Measurements from ENCODE around the gene GPX5.
A peak's percentile ranks its signal among the peaks of the same experiment; 100 is the strongest.
"Not testable (repeated sequence)": the region's sequence is repeated elsewhere in the genome, so short reads cannot be mapped to it uniquely, and the experiment has no call there.

The GPX5 gene, protein sequence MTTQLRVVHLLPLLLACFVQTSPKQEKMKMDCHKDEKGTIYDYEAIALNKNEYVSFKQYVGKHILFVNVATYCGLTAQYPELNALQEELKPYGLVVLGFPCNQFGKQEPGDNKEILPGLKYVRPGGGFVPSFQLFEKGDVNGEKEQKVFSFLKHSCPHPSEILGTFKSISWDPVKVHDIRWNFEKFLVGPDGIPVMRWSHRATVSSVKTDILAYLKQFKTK

DNA sequence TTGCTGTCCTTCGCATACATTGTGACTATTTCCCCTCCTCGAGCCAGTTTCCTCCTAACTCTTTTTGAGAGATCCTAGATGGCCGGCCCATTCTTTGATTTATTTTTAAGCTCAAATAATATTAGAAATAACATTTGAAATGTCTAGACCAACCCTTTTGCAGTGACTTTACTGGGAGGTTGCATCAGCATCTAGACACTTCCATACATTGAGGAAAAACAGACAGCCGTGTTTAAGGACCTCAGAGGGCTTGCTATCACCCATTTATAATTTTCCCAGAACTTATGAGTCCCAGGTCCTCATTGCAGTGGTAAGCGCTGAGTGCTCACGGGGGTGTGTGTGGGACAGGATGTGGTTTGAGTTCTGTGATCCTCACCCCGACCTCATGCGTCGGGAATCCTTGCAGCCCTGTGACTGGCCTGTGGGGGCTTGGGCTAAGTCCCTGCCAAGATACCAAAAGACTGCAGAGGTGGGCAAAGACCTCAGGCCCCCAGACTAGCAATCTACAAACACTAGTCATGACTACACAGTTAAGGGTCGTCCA is at the start of gene GPX5:
Gene GPX5, plus strand, starts transcription at position 386 of the 544 bp plus-strand sequence. Its CDS starts 133 bp downstream, at position 519.
- no peak for DNase-seq (ENCODE audit: low read depth)

DNA sequence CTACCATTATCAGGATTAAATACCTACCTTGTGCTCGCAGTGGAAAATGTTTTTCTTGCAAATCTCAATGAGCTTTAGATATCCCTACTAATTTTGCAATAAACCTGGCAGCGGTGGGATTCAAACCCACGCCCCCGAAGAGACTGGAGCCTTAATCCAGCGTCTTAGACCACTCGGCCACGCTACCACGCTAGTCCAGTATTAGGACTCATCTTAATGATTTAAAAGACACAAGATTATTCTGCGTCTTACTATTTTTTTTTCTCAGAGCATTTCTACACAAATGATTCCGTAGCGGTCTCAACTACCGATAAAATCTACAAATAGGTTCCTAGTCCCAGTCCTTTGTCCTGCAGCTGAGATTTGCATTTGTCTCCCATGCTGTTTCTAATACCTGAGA is 47.2 kb upstream of the GPX5 start:
- no peak for DNase-seq (ENCODE audit: low read depth)

DNA sequence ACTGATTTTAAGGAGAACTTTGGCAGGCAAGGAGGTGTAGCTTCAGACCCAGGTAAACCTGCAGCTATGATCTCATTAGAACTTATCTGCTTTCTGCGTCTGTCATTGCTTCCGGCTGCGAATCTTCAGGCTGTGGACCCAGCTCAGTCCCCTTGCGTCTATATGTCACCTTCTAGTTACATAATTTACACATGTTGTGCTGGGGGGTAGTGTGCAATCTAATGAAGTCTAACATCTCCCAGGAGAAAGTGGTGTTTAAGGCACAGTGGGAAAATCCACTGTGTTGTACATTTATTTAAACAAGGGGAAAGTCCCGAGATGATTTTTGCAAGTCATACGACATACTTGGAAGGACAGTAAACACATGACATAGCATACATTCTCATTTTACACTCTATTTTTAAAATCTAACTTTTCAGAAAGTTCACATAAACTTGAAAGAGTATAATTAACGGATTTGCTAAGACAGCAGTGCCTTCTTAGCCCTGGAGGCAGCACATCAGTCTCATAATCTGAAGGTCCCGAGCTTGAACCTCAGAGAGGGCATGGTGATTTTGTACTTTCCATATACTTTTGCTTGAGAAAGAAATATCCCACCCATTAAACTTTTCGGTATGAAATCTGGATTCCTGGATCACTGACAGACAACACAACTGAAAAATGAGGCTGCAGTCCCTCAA is 45.3 kb upstream of the GPX5 start:
- DNase-seq (ENCODE audit: low read depth), result no peak

DNA sequence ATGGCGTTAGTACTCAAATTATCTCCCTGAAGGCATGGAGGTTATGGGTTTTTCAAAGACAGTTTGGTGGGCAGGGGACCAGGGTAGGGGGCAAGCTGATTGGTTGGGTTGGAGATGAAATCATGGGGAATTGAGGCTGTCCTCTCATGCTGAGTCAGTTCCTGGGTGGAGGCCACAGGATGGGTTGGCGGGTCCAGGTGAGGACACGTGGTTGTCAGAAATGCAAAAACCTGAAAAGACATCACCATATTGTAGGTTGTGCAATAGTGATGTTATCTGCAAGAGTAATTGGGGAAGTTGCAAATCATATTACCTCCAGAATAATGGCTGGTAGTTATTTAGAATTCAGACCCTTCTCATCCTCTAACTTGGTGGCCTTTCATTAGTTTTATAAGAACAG is 40.2 kb upstream of the GPX5 start:
- DNase-seq (ENCODE audit: low read depth), result no peak

DNA sequence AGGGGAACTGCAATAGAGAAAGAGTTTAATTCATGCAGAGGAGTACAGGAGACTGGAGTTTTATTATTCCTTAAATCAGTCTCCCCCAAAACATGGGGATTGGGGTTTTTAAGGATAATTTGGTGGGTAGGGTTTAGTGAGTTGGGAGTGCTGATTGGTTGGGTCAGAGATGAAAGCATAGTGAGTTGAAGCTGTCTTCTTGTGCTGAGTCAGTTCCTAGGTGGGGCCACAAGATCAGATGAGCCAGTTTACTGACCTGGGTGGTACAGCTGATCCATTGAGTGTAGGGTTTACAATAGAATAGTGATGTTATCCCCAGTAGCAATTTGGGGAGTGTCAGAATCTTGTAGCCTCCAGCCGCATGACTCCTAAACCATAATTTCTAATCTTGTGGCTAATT is 39.1 kb upstream of the GPX5 start:
- no peak for DNase-seq (ENCODE audit: low read depth)

DNA sequence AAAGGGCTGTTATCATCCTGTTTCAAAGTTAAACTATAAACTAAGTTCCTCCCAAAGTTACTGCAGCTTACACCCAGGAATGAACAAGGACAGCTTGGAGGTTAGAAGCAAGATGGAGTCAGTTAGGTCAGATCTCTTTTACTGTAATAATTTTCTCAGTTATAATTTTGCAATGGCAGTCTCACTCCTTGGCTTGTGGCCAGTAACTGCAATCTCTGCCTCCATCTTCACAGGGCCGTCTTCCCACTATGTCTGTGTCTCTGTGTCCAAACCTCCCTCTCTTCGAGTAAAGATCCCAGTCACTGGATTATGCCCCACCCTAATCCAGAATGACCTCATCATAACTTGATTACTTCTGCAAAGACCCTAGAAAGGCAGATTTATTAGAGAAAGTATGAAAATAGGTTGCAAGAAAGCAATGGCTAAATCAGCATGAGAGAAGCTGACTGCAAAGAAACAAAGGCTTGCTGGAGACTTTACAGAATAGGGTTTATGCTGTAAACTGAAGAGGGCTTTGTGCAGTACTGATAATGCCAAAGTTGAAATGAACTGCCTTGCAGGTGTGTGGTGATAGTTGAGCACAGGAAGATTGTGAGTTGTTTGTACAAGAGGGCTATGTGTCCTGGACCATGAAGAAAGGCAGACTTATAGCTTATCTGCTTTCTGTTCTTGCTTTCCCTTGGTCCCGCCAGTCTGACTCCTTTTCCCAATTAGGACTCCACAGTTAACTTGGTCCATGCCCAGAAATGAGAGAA is 38.5 kb upstream of the GPX5 start:
- no peak for DNase-seq (ENCODE audit: low read depth)

DNA sequence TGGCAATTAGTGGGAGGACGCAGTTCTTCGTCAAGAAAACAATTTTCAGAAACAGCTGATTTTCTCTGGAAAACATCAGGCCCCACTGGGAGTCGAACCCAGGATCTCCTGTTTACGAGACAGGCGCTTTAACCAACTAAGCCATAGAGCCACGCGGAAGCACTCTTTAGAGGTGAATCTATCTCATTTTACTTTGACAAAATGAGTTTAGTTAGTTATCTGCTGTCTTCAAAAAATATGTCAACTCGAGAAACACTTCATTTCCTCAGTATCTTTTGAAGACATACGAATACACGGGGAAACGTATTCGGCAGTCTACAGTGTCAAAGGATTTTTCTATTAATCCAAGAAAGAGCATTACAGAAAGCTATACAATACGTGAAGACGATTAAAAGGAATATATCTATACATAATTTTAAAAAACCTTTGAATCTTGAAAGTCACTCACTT is 36.7 kb upstream of the GPX5 start:
- peak; percentile 24 for DNase-seq (ENCODE audit: low read depth)

DNA sequence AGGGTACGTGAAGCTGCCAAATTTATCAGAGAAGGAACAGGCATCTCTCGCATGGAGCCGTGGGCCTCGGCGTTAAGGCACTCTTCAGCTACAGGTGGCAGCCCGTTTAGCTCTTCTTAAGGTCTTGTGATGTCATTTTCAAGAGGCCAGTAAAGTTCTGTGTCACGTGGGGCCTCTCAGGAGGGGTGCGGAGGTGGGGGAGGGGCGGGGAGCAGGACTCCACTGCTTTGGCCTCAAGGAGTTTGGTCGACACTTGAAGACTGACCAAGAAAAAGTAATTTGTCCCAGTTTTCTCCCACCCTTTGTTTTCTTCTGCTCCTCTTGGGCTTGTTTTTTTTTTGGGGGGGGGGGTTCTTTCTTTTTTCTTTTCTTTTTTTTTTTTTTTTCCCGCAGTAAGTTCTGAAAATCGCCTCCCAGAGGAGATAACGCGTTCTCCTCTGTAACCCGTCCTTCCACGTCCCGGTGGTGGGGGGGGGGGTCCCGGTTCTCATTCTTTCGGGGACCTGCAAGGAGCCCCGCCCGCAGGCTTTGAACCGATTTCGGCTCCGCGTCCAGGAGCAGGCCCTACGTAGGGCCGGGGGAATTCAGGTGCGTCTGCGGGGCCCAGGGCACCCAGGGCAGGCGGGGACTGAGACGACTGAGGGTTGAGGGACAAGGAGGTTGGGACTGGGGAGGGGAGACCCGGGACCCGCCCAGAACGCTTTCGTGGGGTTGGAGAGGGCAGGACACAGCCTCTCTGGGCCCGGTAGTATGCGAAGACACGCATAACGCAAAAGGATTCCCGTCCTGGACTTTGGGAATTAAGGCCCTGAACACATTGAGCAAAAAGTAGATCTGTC is 36.1 kb upstream of the GPX5 start:
- peak; percentile 39 for DNase-seq (ENCODE audit: low read depth)

DNA sequence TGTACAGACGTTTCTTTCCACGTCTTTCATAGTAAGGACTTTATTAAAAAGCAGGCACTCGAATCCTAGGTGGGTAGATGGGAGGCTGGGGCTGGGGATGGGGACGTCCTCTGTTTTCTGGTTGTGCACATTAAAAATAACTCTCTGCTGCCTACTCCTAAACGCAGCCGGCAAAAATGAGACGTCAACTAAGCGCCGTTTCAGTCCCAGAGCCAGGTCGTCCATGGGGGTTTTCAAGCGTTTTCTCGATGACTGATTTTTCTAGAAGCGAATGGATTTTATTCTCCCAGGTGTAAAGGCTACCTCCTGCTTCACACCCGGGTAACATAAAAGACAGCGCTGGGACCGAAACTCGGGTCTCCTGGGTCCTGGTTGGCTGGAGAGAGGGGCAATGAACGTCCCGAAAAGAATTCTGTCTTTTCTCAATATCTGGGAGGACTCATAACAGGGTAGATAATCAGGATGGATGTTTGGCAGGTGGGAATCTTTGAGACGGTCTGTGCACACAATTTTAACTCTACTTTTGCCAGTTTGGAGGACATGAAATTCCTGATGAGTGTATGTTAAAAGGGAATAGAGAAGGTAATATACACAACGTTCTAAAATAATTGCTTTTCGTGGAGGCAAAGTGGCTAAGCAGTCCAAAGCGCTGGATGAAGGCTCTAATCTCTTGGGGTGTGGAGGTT is 35.3 kb upstream of the GPX5 start:
- DNase-seq (ENCODE audit: low read depth), result no peak

DNA sequence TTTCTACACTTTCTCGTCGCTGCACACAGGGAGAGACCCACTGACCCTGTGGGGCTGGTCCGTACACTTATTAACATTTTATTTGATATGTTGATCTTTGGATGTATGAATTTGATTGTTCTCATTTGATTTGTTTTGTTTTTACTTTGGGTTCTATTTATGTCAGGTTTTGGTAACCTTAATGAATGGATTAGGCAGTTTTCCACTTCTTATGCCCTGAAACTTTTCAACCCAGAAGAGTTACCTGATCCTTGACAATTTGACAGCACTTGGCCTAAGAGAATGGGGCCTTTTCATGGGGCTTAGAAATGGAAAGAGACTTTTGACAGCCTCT is 33.7 kb upstream of the GPX5 start:
- DNase-seq (ENCODE audit: low read depth), result no peak

DNA sequence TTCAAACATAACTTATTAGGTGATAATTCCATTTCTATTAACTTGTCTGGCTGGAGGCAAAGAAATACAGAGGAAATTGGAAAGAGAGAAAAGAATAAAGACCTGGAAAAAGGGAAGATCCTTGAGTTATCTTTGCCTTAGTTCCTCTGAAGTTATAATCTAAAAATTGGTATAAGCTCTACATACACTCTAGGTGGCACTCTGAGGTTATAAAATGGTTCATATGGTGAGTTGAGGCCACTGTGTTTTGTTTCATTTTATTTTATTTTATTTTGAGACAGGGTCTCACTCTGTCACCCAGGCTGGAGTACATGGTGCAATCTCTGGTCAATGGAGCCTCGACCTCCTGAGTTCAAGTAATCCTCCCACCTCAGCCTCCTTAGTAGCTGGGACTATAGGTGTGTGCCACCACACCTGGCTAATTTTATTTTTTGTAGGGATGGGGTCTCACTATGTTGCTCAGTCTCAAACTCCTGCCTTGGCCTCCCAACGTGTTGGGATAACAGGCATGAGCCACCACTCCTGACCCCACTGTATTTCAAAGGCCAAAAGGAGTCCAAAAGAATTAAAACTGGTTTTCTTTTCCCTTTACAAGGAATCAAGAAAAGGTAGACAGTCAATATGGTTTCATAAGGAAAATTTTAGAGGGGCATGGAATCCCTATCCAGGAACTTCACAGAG is 29.4 kb upstream of the GPX5 start:
- no peak for DNase-seq (ENCODE audit: low read depth)

DNA sequence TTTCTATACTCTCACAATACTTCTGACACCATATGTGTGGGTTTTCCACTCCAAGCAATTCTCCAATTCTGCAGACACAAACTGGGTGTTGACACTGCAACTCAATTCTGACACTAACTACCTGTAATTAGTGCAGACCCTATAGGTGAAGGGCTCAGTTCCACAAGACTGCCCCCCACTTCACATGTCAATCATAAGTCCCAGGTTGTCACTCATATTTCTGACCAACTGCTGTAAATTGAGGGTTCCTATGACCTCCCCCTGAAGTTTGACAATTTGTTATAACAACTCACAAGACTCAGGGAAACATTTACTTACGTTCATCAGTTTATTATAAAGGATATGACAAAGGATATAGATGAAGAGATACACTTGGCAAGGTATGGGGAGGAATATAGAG is 28.4 kb upstream of the GPX5 start:
- DNase-seq (ENCODE audit: low read depth), result no peak

DNA sequence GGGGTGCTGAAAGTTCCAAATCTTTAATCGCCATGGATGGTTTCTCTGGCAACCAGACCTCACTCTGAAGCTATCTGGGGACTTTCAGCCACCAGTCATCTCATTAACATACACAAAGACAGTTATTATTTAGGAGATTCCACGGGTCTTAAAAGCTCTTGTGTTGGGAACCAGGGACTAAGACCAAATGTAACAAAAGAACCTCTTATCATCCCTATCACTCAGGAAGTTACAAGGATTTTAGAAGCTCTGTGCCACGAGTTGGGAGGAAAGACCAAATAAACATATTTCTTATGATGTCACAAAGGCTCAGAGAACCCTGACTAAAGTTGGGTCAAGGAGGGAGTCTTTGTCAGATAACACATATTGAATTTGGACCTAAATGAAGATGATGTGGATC is 27.8 kb upstream of the GPX5 start:
- no peak for DNase-seq (ENCODE audit: low read depth)

DNA sequence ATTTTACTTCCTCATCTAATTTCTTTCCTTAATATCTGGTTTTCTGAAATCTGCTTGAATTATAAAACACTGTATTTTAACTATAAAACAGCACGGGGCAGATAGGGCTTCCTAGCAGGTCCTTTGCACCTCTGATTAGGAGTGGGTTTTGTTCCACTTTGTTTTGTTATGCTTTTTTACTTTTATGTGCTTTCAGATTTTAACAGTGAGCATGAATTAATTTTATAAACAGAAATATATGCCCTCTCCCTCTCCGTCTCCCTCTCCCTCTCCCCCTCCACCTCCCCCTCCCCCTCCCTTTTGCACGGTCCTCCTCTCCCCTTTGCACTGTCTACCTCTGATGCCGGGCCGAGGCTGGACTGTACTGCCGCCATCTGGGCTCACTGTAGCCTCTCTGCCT is 24.4 kb upstream of the GPX5 start:
- DNase-seq (ENCODE audit: low read depth), result no peak

DNA sequence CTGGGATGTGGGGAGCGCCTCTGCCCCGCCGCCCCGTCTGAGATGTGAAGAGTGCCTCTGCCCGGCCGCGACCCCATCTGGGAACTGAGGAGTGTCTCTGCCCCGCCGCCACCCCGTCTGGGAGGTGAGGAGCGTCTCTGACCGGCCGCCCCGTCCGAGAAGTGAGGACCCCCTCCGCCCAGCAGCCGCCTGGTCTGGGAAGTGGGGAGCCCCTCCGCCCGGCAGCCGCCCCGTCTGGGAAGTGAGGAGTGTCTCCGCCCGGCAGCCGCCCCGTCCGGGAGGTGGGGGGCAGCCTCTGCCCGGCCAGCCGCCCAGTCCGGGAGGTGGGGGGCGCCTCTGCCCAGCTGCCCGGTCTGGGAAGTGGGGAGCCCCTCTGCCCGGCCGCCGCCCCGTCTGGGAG is 23.5 kb upstream of the GPX5 start:
- DNase-seq (ENCODE audit: low read depth), result not testable (repeated sequence)

DNA sequence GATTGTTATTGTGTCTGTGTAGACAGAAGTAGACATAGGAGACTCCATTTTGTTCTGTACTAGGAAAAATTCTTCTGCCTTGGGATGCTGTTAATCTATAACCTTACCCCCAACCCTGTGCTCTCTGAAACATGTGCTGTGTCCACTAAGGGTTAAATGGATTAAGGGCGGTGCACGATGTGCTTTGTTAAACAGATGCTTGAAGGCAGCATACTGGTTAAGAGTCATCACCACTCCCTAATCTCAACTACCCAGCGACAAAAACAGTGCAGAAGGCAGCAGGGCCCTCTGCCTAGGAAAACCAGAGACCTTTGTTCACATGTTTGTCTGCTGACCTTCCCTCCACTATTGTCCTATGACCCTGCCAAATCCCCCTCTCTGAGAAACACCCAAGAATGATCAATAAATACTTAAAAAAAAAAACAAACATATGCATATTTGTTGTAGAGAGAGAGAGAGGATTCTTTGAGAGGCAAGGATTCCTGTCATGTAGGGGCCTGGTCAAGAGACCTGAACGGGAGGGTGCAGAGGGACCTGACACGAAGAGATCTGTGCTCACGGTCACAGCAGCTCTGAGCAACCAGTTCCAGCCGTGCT is 22.9 kb upstream of the GPX5 start:
- DNase-seq (ENCODE audit: low read depth), result not testable (repeated sequence)

DNA sequence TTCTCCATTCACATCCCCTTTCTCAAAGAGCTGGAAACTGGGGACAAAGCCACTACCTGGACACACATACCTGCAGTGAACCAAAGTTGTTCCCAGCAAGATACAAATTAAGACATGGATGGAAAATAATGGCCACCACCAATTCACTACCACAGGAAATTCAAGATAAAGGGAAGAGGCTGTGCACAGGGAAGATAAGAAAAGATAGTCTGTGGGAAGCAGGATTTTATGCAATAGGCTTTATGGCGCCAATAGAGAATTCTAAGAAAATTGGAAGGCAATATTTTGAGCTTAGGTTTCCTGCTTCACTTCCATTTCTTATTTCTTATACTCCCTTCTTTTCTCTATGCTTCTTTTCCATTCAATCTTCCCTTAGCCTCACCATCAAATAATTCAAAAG is 19.9 kb upstream of the GPX5 start:
- DNase-seq (ENCODE audit: low read depth), result no peak

DNA sequence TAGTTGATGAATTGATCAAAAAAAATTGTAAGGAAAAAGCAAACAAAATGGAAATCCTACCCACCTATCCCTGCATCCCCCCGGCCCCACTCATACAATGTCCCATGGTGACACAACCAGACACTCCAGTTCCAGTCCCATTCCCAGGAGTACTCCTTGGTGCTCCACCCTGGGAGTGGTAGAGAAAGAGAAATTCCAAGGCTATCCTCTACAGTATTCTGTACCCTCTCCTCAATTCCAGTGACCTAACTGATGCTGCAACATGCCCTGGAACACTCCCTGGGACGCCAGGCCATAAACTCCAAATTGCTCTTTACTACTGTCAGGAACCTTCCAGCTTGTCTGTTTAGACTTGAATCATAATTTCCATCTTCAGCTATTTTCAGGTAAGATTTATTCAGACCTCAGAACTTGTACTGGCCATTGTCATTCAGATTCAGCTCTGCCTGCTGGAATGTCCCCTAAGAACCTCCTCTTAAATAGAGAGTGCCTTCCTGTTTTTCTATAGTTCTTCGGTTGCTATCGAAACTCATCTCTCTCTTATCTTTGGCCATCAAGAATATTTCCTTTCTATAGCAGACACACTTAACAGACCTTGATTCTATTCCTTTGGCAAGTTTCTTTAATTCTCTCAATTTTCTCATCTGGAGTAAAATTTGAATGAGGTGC is 18.7 kb upstream of the GPX5 start:
- DNase-seq (ENCODE audit: low read depth), result no peak

DNA sequence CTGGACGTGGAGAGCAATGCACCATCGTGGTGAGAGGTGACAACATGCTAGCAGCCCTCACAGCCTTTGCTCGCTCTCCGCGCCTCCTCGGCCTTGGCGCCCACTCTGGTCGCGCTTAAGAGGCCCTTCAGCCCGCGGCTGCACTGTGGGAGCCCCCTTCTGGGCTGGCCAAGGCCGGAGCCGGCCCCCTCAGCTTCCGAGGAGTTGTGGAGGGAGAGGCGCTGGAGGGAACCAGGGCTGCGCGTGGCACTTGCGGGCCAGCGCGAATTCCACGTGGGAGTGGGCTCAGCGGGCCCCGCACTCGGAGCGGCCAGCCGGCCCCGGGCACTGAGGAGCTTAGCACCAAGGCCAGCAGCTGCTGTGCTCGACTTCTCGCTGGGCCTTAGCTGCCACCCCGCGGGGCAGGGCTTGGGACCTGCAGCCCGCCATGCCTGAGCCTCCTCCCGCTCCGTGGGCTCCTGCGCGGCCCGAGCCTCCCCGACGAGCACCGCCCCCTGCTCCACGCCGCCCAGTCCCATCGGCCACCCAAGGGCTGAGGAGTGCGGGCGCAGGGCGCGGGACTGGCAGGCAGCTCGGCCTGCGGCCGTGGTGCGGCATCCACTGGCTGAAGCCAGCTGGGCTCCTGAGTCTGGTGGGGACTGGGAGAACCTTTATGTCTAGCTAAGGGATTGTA is 13.9 kb upstream of the GPX5 start:
- DNase-seq (ENCODE audit: low read depth), result no peak

Data from stromal cell of bone marrow (primary cell).